ELF-1 (cell line): ENCODE results near the gene DLG1.
"Not testable (repeated sequence)": the region's sequence is repeated elsewhere in the genome, so short reads cannot be mapped to it uniquely, and the experiment has no call there.

Experiments used
- DNase-seq: peaks from one replicate; pipeline ENCODE4 v3.0.0-alpha.2; 2016; ENCODE audit warnings: low read depth, low spot score

The DLG1 gene

DNA sequence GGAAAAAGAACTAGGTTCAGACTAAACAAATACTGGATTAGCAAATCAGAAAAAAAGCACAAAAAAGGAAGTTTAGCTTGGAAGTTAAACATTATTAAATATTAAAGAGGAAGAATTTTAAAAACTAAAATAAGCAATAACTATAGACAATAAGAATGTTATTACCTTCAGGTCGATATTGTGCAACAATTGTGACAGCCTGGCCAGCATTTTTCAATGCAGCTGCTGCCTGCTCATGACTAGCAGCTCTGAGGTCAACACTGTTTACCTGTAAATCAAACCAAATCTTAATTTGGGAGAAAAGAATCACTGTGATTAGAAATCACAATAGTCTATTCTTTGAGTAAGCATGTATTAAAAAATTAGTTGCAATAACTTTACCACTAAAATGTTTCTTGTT lies 193.7 kb downstream of the DLG1 start:
- DNase-seq = no peak

DNA sequence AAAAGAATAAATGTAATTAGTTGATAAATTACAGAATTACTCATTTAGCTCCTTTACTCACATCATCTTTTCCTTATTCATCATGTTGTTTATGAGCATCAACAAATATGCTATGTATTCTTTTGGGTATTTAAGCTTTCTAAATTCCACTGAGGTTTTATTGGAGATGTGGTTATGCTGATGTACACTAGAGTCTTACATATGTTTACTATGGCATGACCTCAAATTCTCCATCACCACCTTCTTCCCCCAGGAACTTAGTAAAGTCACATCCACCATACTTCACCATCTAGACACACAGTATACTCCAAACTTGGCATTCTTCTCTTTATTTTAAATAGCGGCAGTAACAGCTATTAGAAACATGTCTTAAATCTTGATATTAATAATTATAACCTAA lies 194.6 kb downstream of the DLG1 start:
- DNase-seq = no peak

DNA sequence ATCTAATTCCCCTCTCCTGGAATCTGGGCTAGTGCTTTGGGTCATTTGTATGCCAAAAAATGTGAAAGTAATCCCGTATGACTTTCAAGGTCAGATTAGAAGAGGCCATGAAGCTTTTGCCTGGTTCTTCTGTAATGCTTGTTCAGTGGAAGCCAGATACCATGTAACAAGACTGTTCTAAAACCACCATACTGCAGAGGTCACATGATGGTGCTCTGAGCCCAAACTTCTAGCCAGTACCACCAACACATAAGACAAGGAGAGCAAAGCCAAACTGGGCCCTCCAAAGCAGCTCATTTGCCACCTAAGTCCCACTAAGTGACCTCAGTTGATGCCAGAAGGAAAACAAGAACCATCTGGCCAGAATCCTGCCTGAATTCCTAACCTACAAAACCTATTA lies 204.5 kb downstream of the DLG1 start:
- DNase-seq = no peak

DNA sequence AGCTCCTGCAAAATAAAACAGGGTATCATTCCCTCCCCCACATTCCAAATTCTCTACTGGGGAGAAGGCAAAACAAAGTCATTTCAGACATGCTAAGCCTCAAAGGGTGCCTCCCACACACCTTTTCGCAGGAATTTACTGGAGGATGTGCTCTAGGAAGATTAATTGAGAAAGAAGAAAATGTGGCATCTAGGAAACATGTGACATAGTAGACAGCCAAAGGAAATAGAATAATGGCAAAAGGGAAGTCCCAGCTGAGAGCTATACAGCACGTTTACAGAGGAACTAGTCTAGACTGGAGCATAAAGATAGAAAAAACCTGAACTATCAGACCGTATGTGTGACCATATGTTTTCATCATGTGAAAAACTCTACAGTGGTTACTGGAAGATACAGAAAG lies 210.0 kb downstream of the DLG1 start:
- no peak for DNase-seq

DNA sequence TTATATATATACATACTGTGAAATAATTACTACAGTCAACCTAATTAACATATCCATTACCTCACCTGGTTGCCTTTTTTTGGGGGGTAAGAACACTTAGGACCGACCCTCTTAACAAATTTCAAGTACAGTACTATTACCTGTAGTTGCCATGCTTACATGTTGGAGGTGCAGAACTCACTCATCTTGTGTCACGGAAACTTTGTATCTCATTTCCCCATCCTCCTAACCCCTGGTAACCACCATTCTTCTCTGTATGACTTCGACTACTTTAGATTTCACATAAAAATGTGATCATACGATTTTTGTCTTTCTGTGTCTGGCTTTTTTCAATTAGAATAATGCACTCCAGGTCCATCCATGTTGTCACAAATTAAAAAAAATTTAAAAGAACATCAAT lies 213.3 kb downstream of the DLG1 start:
- no peak for DNase-seq

DNA sequence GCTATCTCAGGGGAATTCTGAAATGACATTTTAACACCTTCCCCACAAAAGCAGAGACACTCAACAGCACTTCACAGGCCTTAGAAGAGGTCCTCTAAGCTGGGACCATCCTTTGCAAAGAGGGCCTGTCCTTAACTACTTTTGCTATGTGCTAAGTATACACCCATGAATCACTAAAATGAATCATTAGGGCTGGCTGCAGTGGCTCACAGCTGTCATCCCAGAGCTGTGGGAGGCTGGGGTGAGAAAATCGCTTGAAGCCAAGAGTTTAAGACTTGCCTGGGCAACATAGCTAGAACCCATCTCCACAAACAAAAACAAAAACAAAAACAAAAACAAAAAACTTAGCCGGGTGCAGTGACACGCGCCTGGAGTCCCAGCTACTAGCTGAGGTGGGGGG lies 214.9 kb downstream of the DLG1 start:
- peak; percentile 3 for DNase-seq

DNA sequence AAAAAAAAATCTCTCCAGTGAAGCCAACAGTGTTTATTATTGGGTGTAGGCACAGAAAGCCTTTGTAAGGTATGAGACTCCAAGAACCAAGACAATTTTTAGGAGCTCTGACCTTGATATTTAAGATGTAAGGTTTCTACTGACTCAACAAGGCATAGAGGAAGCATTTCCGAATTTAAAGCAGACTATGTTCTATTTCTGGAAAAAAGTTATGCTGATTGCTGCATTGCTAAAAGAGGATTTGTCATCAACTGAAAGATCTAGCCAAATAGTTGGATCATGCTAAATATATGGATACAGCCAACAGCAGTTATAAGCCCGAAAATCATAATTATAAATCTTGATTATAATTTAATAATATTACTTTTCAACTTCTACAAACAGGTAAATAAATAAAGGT lies 215.5 kb downstream of the DLG1 start:
- no peak for DNase-seq

DNA sequence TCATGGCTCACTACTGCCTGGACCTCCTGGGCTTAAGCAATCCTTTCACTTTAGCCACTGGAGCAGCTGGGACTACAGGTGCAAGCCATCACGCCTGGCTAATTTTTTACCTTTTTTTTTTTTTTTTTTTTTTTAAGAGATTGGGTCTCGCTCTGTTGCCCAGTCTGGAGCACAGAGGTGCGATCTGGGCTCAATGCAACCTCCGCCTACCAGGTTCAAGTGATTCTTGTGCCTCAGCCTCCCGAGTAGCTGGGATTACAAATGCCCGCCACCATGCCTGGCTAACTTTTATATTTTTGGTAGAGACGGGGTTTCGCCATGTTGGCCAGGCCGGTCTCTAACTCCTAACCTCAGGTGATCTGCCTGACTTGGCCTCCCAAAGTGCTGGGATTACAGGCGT lies 218.1 kb downstream of the DLG1 start:
- no peak for DNase-seq

DNA sequence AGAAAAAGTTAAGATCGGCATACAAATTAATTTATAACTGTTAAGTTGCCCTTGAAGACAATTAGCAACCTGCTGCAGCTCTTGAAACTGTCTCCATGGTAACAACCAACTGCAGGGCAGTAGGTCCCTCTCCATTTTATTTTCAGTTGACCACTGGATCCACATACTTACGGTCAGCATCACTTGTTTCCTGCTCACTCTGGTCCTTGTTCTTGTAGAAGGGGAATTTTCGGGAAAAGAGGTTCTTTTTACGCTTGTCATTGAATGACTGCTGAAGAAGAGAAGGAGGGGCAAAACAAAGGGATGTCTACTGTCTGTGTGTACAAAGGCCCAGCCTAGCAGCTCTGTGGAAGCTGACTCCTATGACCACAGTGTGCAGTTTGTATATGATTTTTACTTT lies 222.0 kb downstream of the DLG1 start:
- DNase-seq = no peak

DNA sequence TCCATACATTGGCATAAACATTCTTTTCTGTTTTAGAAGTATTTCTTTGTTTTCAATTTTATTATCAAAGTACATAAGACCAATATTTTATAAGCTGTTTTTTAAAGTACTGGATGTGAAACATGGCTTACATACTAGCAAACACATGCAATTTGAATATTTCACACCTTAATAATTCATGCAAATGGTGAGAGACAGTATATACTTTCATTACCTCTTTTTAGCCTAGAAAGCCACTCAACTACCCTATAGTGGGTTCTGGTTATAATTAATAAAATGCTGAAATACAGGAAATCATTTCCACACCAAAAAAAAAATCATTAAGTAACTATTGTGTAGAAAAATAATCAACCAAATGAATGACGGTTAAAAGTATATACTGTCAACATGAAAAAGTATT lies 230.3 kb downstream of the DLG1 start:
- no peak for DNase-seq

DNA sequence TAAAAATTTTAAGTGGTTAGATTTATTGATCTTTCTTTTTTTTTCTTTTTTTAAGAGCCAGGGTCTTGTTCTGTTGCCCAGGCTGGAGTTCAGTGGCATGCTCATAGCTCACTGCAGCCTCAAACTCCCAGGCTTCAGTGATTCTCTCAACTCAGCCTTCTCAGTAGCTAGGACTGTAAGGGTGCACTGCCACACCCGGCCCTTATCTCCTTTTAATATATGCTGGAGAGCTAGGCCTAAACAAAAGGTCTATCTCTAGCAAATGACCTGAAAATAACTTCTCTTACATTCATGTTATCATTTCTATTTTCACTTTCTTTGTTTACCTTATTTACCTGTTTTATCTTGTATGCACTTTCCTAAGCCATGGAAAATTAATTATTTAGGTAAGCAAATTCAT lies 233.6 kb downstream of the DLG1 start:
- no peak for DNase-seq

DNA sequence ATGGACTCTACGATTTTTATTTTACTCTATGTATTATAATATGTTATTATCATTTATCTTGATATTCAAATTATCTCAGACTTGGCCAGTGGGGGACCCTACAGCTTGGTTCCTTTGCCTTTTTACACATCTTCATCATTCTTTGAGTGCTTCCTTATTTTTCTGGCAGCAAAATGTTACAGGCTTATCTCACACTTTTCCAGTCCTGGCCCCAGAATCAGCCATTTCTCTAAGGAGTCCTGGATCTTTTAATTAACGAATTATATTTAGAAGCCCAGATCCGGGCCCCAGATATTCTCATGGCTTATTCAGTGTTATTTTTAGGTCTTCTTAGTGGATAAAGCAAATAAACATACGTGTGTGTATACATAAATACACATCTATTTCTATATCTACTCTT lies 236.0 kb downstream of the DLG1 start:
- no peak for DNase-seq

DNA sequence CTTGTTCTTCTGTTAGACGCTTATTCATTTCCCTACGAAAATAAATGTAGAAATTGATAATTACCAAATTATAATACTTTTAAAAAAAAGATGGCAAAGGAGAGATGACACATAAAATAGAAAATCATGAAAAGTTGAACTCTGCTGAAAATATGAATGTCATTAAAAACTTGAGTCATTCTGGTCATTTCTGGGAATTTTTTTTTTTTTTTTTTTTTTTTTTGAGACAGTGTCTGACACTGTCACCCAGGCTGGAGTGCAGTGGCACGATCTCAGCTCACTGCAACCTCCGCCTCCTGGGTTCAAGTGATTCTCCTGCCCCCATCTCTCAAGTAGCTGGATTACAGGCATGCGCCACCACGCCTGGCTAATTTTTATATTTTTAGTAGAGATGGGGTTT lies 246.8 kb downstream of the DLG1 start:
- not testable (repeated sequence) for DNase-seq

DNA sequence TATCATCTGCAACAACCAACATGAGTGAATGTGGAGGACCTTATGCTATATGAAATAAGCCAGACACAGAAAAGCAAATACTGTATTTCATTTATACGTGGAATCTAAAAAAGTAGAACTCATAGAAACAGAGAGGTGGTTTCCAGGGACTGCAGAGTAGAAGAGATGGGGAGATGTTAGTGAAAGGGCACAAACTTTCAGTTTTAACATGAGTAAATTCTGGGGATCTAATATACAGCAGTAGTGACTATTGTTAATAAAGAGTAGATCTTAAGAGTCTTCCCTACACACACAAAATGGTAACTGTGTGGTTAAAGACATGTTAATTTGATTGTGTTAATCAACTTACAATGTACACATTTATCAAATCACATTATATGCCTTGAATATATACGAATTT lies 247.9 kb downstream of the DLG1 start:
- no peak for DNase-seq

DNA sequence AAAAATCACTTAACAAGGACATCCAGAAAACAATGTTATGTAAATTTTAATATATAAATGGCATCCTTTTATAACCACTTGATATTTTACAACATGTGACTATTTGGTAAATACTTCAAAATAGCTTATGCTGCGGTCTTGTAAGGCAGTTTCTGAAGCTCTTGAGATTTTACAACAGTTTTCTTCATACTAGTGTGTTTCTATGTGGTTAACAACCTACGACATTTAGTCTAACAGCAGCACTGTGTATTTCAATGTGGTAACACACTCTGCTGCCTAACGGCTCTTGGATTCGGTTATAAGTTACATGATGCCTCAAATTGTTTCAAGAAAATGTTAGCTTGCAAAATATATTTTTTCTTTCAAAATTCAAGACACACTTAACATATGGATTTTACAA lies 255.9 kb downstream of the DLG1 start:
- no peak for DNase-seq

DNA sequence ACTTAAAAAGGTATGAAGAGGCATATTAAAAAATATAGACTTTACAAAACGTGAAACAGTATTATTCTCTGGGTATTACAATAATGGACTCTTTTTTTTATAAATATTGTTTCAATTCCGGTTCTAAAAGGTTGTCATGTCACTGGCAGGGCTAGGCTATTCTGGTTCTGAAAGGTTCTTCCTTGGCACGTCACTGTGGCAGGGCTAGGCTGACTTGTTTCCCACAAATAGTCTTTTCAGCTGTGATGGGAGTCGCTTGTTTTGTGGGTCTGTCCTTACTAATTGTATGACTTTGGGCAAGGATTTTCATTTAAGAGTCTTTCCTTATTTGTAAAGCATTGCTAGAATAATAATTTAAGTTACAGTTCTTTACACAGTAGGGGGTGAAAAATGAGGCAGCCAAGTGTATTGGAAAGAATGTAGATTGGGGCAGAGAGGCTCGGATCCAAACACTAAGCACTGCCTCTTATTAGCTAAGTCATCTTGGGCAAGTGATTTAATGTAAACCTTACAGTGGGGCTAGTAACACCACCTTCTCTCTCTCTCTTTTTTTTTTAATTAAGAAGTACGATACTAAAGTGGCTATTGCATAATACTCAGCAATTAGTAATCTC lies 256.4 kb downstream of the DLG1 start:
- DNase-seq = no peak

DNA sequence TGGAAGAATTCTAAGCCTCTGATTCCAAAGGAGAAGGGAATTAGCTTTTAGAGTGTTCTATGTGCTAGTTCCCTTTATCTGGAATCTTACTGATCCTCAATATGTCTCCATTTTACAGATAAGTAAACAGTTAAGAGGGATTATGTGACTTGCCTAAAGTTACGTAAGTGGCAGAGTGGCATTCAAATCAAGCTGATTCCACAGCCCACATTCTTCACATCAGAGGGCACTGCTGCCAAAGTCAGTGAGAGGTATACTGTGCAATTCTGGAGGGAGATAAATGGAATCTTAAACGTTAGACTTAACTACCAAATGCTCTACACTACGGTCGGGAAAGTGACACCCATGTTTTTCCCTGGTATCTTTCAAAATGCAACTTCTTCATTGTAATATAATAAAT lies 257.8 kb downstream of the DLG1 start:
- no peak for DNase-seq

DNA sequence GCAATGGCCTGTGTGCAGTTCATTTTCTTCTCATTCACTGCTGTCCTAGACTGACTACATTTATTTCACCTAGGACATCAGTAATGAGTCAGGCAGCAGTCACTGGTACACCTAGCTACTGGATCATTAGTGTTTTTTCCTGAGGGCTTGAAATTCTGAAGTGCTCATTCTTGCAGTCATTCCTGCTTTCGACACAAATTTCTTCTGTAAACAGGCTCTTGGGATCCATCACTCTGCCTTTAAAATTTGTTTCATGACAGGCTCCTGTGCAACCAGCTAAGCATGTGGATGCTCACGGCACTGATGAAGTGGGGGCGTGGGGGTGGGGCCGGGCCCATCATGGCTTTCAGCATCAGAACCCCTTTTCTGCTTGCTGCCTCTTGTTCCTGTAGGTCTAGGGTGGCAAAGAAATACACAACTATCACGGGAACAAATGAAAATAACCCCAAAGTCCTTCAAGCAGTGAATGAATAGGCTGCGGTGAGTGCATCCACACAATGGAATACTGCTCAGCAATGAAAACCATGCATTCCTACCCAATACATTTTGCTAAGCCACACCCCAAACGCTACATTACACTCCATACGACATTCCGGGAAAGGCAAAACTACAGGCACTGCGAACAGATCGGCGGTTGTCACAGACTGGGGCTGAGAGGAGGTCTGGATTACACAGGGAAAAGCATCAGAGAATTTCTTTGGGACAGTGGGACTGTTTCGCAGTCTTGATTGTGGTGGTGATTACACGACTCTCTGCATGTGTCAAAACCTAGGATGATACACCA lies 259.5 kb downstream of the DLG1 start:
- no peak for DNase-seq

DNA sequence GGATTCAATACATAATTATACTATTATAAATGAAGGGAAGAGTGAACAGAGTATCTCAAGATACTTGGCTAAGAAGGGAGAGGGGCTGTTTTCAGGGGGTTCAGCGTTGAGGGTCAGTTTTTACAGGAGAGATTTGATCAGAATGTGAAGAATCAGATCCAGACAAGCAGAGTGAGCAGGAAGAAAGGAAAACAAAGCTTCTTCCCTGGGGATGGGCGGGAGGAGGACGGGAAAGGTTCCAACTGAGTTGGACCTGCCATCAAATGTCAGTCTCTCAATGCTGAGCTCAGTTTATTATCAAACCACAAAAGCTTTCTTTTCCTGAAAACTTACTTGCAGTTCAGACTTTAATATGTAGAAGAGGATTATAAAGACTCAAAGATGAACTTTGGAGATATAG lies 262.8 kb downstream of the DLG1 start:
- no peak for DNase-seq

DNA sequence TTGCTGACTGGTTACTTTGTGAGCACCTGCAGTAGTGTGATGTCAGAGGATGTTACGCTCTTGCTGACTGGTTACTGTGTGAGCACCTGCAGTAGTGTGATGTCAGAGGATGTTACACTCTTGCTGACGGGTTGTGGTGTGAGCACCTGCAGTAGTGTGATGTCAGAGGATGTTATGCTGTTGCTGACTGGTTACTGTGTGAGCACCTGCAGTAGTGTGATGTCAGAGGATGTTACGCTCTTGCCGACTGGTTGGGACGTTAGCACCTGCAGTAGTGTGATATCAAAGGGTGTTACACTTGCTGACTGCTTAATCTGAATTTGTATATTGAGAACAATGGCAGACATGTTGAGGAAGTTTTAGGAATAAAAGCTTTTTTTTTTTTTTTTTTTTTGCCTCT lies 263.6 kb downstream of the DLG1 start:
- not testable (repeated sequence) for DNase-seq

DNA sequence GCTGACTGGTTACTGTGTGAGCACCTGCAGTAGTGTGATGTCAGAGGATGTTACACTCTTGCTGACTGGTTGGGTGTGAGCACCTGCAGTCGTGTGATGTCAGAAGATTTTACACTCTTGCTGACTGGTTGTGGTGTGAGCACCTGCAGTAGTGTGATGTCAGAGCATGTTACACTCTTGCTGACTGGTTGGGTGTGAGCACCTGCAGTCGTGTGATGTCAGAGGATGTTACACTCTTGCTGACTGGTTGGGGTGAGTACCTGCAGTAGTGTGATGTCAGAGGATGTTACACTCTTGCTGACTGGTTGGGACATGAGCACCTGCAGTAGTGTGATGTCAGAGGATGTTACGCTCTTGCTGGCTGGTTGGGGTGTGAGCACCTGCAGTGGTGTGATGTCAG lies 264.6 kb downstream of the DLG1 start:
- DNase-seq = not testable (repeated sequence)

DNA sequence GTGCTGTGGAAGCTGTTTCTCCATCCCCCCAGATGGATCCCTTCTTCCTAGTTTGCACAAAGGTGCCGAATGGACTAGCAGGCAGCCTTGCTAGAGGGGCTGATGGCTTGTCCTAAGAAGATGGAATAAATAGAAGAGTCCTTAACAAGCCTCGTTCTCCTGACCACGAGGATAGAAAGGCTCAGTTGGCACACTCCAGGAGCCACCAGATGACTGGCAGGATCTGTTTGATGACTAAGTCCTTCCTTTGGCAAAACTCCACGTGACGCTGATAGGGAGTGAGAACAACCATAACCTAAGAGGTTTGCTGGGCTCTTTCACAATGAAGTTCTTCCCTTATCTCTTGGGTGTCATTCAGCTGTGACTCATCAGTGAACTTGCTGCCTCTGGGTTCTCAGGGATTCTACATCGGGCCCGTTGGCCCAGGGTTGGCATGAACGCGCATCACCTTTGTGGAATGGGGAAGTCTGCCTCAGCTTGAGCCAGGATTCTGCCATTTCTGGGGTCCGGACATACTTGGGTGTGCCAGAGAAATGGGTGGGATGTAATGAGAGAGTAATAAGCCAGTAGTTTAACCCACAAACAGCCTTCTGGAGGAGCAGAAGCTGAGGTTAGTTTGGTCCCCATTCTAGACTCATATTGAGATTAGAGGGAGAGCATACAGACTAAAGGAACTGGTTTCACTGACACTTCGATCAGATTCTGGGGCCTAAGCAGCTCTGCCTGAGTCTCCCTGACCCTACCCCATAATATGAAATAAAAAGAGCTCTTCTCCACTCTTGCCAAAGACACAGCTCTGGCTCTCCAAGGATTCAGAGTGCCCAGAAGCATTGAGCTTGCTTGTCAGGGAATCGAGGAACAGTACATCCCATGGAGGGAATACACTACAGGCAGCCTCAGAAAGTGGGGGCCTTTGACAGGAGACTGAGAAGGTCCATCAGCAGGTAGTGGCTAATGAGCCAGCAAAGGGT lies 266.8 kb downstream of the DLG1 start:
- DNase-seq = peak; percentile 69
